ENCODE results near the gene CDHR3.
A peak's percentile ranks its signal among the peaks of the same experiment; 100 is the strongest.

CDHR3 gene

GRCh38 chr7:106067678-106068077, 104.6 kb downstream of the CDHR3 start:
- peak overlapping the region; percentile 97 for H3K27ac ChIP-seq (ENCODE audit: low read depth, low read length)
- no peaks in the 10 kb centered on the region for H3K9me2 ChIP-seq (replicated peaks; ENCODE audit: insufficient read depth, low read length)
- H3K36me3 ChIP-seq (ENCODE audit: low read length) = no peaks in the 10 kb centered on the region
- no peak overlapping the region for H3K4me3 ChIP-seq (ENCODE audit: insufficient read depth, low read length, poor library complexity, severe bottlenecking)
- no peaks in the 10 kb centered on the region for H4K20me1 ChIP-seq (ENCODE audit: low read depth, low read length)
- H3K9me3 ChIP-seq (ENCODE audit: insufficient read depth, low read length) = no peaks in the 10 kb centered on the region
- no peak overlapping the region for H3K4me2 ChIP-seq (ENCODE audit: low read depth, low read length, poor library complexity, severe bottlenecking)
- no peak overlapping the region for H2AFZ ChIP-seq (ENCODE audit: low read depth, low read length, severe bottlenecking)
- no peak for TF ChIP-seq CTCF (IDR thresholded peaks at IDR 0.05; ENCODE audit: insufficient read depth, low read length, poor library complexity, severe bottlenecking)
- H3K79me2 ChIP-seq (ENCODE audit: insufficient read depth, low read length) = peaks cover 5% of the 10 kb centered on the region; the same call in 1 of the 2 replicates
- 0 out of 2 replicates have a peak overlapping the region, but pooled peaks have one; percentile 4 for H3K9ac ChIP-seq (ENCODE audit: low read length)
- peaks cover 85% of the 10 kb centered on the region for H3F3A ChIP-seq (ENCODE audit: insufficient read depth)
- no peaks in the 10 kb centered on the region for H3K27me3 ChIP-seq (ENCODE audit: low read length)

GRCh38 chr7:106068538-106068961, 105.5 kb downstream of the CDHR3 start:
- Histone ChIP-seq H3K27me3 (ENCODE audit: low read length) (no peaks in the 10 kb centered on the region), H2AFZ (ENCODE audit: low read depth, low read length, severe bottlenecking) (no peak overlapping the region), H3K9me2 (replicated peaks; ENCODE audit: insufficient read depth, low read length) (no peaks in the 10 kb centered on the region), H3K27ac (ENCODE audit: low read depth, low read length) (peak overlapping the region; percentile 97), H3K79me2 (ENCODE audit: insufficient read depth, low read length) (peaks cover 9% of the 10 kb centered on the region; the same call in 1 of the 2 replicates), H4K20me1 (ENCODE audit: low read depth, low read length) (no peaks in the 10 kb centered on the region), H3K9ac (ENCODE audit: low read length) (peak overlapping the region; percentile 71), H3K4me3 (ENCODE audit: insufficient read depth, low read length, poor library complexity, severe bottlenecking) (no peak overlapping the region), H3K36me3 (ENCODE audit: low read length) (no peaks in the 10 kb centered on the region), H3K9me3 (ENCODE audit: insufficient read depth, low read length) (no peaks in the 10 kb centered on the region), H3K4me2 (ENCODE audit: low read depth, low read length, poor library complexity, severe bottlenecking) (peak overlapping the region; percentile 64), H3F3A (ENCODE audit: insufficient read depth) (peaks cover 85% of the 10 kb centered on the region)
- TF ChIP-seq EZH2phosphoT487 (conservative IDR thresholded peaks at IDR 0.05; ENCODE audit: low read length) = no peak
- no peak for TF ChIP-seq CTCF (IDR thresholded peaks at IDR 0.05; ENCODE audit: insufficient read depth, low read length, poor library complexity, severe bottlenecking)

- peak overlapping the region; percentile 71 for H3K9ac ChIP-seq (ENCODE audit: low read length)
- H4K20me1 ChIP-seq (ENCODE audit: low read depth, low read length) = no peaks in the 10 kb centered on the region
- no peaks in the 10 kb centered on the region for H3K36me3 ChIP-seq (ENCODE audit: low read length)
- peaks cover 13% of the 10 kb centered on the region; the same call in 1 of the 2 replicates for H3K79me2 ChIP-seq (ENCODE audit: insufficient read depth, low read length)
- H3K4me3 ChIP-seq (ENCODE audit: insufficient read depth, low read length, poor library complexity, severe bottlenecking) = no peak overlapping the region
- peak overlapping the region; percentile 97 for H3K27ac ChIP-seq (ENCODE audit: low read depth, low read length)
- H3K9me3 ChIP-seq (ENCODE audit: insufficient read depth, low read length) = no peaks in the 10 kb centered on the region
- no peaks in the 10 kb centered on the region for H3K9me2 ChIP-seq (replicated peaks; ENCODE audit: insufficient read depth, low read length)
- peak overlapping the region; percentile 1 for H2AFZ ChIP-seq (ENCODE audit: low read depth, low read length, severe bottlenecking)
- TF ChIP-seq EZH2phosphoT487 (conservative IDR thresholded peaks at IDR 0.05; ENCODE audit: low read length) = no peak
- no peak for TF ChIP-seq CTCF (IDR thresholded peaks at IDR 0.05; ENCODE audit: insufficient read depth, low read length, poor library complexity, severe bottlenecking)
- H3K4me2 ChIP-seq (ENCODE audit: low read depth, low read length, poor library complexity, severe bottlenecking) = peak overlapping the region; percentile 64
- H3K27me3 ChIP-seq (ENCODE audit: low read length) = no peaks in the 10 kb centered on the region
- H3F3A ChIP-seq (ENCODE audit: insufficient read depth) = peaks cover 85% of the 10 kb centered on the region
Observed at GRCh38 chr7:106068986-106069385, 105.9 kb downstream of the CDHR3 start.

Data from SU-DHL-6 (cell line).